Upper lobe of left lung (tissue), 6 donors: ENCODE measurements around the gene CYP46A1. TPM values are rescaled to one million over a fixed set of nuclear protein-coding genes. Genes with fewer than 3 reads are reported as not detected.

Experiments
- ATAC-seq, 2 donors: fragments of 200-7000 bp; cut with Tn5 transposase; one replicate each; pipeline ENCODE4 v1.9.1; 2022; ENCODE audit warnings: mild to moderate bottlenecking in 2 of 2, moderate library complexity in 2 of 2; ENCODE audit not compliant: low FRiP score in 2 of 2
- DNase-seq, 2 donors: peaks; one replicate each; pipeline ENCODE4 v3.0.0-alpha.2; 2019 to 2020
- H3K27ac ChIP-seq, 4 donors: fragments of 200-600 bp; sonication (generic); one replicate each; pipeline ENCODE4 v1.5.1; 2016 to 2019
- H3K27me3 ChIP-seq, 4 donors: fragments of 200-600 bp; sonication (generic); one replicate each; pipeline ENCODE4 v1.5.1; 2017 to 2019
- H3K36me3 ChIP-seq, 4 donors: fragments of 200-600 bp; sonication (generic); one replicate each; pipeline ENCODE4 v1.5.1; 2016 to 2019
- H3K4me1 ChIP-seq, 4 donors: fragments of 200-600 bp; sonication (generic); one replicate each; pipeline ENCODE4 v1.5.1; 2018 to 2019
- H3K4me3 ChIP-seq, 4 donors: fragments of 200-600 bp; sonication (generic); one replicate each; pipeline ENCODE4 v1.5.1; 2017 to 2019; ENCODE audit warnings: mild to moderate bottlenecking in 2 of 4, moderate library complexity in 1 of 4
- H3K9me3 ChIP-seq, 4 donors: fragments of 200-600 bp; sonication (generic); one replicate each; pipeline ENCODE4 v1.5.1; 2018 to 2019
- EP300 ChIP-seq, 4 donors: sonication (generic); formaldehyde crosslinking; IDR thresholded peaks; one replicate each; pipeline ENCODE4 v1.5.1; 2017; ENCODE audit warnings: antibody characterized with exemption in 4 of 4, control low read depth in 2 of 4
- POLR2A ChIP-seq, 4 donors: fragments of 450-650 bp; IDR thresholded peaks; one replicate each; pipeline ENCODE4 v1.5.1; 2016 to 2017; ENCODE audit warnings: antibody characterized with exemption in 4 of 4, mild to moderate bottlenecking in 2 of 4
- POLR2AphosphoS5 ChIP-seq, 2 donors: sonication (generic); formaldehyde crosslinking; IDR thresholded peaks; one replicate each; pipeline ENCODE4 v1.5.1; 2017; ENCODE audit warnings: antibody characterized with exemption in 2 of 2
- WGBS, 2 donors: methylation state at CpG; one replicate each; pipeline ENCODE4 v1.1.5; 2017 to 2018; 5-methylcytosine and 5-hydroxymethylcytosine counted together
- total RNA-seq, 6 donors: library from RNA; depleted of rRNA in 4 of 6; stranded (reverse); fragments of >200 nt in 4 of 6; gene quantifications; one replicate each; pipeline versions ENCODE4 v1.1.0 to v1.2.1, GENCODE V29; 2016 to 2021
- TF ChIP-seq, protein P1 (sequence below), 6 experiments: fragments of 450-650 bp in 4 of 6; fragments of 200-600 bp in 2 of 6; sonication (generic) in 2 of 6; IDR thresholded peaks; one replicate each; pipeline ENCODE4 v1.5.1; 2016 to 2019; ENCODE audit warnings: antibody characterized with exemption in 6 of 6
- donor health status: DM: no; HTN: no; CAD: no; lungs with moderate emphysema.
- donor health status: DM: no; HTN: yes; CAD: no; lungs with severe emphysema.

Gene CYP46A1
- total RNA-seq, 6 donors from 2014 or later = 0.15 to 12.6 (median 1.2) TPM

DNA sequence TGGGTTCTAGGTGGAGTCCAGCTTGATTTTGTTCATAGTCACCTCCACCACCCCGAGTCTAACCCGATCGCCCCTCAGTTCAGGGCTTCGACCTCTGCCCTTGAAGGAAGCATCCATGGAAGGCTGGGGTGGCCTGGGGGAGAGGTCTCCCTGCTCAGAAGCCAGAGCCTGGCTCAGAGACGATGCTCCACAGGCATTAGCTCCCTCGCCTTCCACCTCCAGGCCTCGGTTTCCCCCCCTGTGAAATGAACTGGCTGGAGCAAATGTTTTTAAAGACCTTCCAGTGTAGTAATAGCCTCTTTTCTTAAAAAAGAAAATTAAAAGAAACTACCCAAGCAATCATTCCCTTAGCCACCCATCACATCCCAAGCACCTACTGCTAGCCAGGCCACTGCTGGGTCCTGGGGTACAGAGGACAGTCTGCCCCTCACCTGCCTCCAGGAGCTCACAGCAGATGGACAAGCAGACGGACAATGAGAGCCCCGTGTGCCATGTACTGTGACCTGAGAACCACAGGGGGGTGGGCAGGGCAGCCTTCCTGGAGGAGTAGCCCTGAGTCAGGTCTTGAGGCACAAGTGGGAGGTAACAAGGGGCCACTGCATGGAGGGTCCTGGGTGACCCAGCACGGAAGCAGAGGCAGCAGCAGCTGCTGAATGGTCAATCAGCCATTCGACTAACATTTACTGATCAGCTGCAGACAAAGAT, 66.8 kb downstream of the CYP46A1 start:
- Histone ChIP-seq H3K9me3 (no peaks in the 10 kb centered on the region), H3K4me3 (no peak overlapping the region), H3K4me1 (peaks cover 48 to 84% (median 70%) of the 10 kb centered on the region in 4 donors), H3K27ac (peak overlapping the region; percentile 58 to 80 (median 72)), H3K36me3 (no peaks in the 10 kb centered on the region), H3K27me3 (no peaks in the 10 kb centered on the region)
- no peak for TF ChIP-seq POLR2AphosphoS5 (IDR thresholded peaks at IDR 0.05)
- no peak for TF ChIP-seq EP300 (IDR thresholded peaks at IDR 0.05)
- DNase-seq (no peak), ATAC-seq (no peak)
- WGBS, 2 donors = 87 to 88% methylated on average over 8 to 11 of the region's 11 CpGs

DNA sequence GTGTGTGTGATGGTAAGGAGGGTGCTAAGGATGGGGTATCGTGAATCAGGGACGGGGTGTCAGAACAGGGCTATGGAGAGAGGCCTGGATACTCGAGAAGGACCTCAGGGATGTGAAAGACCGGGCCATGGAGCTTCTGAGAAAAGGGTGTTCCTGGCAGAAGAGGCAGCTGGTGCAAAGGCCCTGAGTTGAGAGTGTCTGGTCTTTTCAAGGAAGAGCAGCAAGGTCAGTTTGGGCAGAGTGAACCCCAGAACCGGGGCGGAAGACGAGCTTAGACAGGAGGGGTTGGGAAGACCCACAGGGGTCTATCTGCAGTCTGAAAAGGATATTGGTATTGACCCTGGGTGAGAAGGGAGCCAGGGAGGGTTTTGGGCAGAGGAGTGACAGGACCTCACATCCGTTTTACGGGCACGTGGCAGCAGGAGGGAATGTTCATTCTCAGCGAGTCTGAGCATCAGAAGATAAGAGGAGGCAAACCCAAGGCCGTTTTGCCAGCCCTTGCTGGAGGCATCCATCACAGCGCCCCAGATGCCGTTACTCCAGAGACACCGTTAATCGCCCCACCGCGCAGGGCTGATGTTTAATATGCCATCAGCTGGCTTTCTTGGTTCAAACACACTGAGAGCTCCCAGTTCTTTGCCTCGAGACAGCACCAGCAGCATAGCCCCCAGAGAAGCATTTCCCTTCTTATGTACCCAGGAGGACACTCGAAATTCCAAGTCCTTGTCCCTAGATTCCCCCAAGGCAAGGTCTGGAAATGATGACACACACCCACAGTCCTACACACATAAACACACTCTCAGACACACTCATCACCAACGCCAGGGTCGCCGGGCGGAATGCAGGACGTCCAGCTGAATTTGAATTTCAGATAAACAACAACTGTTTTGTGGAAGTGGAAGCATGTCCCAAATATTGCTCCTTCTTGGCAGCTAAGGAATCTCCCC, 67.7 kb downstream of the CYP46A1 start:
- peak overlapping the region; percentile 58 to 80 (median 72) for H3K27ac ChIP-seq
- ATAC-seq (no peak), DNase-seq (no peak)
- no peaks in the 10 kb centered on the region for H3K36me3 ChIP-seq
- TF ChIP-seq POLR2AphosphoS5 (IDR thresholded peaks at IDR 0.05) = peak in 1 of 2 donors; percentile 54
- TF ChIP-seq, protein P1, sequence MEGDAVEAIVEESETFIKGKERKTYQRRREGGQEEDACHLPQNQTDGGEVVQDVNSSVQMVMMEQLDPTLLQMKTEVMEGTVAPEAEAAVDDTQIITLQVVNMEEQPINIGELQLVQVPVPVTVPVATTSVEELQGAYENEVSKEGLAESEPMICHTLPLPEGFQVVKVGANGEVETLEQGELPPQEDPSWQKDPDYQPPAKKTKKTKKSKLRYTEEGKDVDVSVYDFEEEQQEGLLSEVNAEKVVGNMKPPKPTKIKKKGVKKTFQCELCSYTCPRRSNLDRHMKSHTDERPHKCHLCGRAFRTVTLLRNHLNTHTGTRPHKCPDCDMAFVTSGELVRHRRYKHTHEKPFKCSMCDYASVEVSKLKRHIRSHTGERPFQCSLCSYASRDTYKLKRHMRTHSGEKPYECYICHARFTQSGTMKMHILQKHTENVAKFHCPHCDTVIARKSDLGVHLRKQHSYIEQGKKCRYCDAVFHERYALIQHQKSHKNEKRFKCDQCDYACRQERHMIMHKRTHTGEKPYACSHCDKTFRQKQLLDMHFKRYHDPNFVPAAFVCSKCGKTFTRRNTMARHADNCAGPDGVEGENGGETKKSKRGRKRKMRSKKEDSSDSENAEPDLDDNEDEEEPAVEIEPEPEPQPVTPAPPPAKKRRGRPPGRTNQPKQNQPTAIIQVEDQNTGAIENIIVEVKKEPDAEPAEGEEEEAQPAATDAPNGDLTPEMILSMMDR (IDR thresholded peaks at IDR 0.05) = no peak
- WGBS, 2 donors = 47 to 61% methylated on average over 17 to 25 of the region's 25 CpGs
- H3K27me3 ChIP-seq = no peaks in the 10 kb centered on the region
- H3K4me1 ChIP-seq = peaks cover 45 to 85% (median 66%) of the 10 kb centered on the region in 4 donors
- no peak overlapping the region for H3K4me3 ChIP-seq
- H3K9me3 ChIP-seq = no peaks in the 10 kb centered on the region

DNA sequence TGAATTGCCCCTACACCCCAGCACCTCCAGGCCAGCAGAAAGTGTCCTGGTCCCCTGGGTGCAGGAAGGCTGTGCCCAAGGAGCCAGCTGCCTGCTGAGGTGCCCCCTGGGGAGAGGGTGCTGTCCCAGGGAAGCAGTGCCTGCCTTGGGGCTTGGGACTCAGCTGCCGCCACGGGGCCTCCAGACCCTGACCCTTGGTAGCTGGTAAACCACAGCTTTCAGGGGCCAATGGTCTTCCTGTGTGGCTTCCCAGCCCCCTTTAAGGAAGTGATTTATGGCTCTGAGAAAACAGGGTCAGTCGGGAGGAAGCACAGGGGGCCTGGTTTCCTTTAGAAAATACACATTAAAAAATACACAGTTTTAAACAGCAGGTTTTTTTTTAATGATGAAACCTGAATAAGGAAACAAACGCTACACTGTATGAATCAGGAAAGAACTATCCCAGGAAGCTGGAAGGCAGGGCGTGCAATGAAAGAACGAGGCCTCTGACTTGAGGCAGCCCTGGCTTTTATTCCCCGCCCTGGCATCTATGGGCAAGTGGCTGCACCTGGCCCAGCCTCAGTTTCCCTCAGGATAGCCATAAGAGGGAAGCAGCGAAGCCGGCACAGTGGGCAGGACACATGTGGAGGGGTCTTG, 68.5 kb downstream of the CYP46A1 start:
- 31 to 40% methylated on average over 7 to 9 of the region's 9 CpGs for WGBS, 2 donors
- Histone ChIP-seq H3K4me1 (peaks cover 38 to 78% (median 59%) of the 10 kb centered on the region in 4 donors), H3K27me3 (no peaks in the 10 kb centered on the region), H3K27ac (peak overlapping the region; percentile 58 to 80 (median 72)), H3K9me3 (no peaks in the 10 kb centered on the region), H3K36me3 (no peaks in the 10 kb centered on the region), H3K4me3 (no peak overlapping the region)
- ATAC-seq = no peak
- TF ChIP-seq, protein P1 (IDR thresholded peaks at IDR 0.05) = no peak
- TF ChIP-seq POLR2A (IDR thresholded peaks at IDR 0.05) (no peak), POLR2AphosphoS5 (IDR thresholded peaks at IDR 0.05) (no peak), EP300 (IDR thresholded peaks at IDR 0.05) (no peak)
- peak in 1 of 2 donors; percentile 54 for DNase-seq

DNA sequence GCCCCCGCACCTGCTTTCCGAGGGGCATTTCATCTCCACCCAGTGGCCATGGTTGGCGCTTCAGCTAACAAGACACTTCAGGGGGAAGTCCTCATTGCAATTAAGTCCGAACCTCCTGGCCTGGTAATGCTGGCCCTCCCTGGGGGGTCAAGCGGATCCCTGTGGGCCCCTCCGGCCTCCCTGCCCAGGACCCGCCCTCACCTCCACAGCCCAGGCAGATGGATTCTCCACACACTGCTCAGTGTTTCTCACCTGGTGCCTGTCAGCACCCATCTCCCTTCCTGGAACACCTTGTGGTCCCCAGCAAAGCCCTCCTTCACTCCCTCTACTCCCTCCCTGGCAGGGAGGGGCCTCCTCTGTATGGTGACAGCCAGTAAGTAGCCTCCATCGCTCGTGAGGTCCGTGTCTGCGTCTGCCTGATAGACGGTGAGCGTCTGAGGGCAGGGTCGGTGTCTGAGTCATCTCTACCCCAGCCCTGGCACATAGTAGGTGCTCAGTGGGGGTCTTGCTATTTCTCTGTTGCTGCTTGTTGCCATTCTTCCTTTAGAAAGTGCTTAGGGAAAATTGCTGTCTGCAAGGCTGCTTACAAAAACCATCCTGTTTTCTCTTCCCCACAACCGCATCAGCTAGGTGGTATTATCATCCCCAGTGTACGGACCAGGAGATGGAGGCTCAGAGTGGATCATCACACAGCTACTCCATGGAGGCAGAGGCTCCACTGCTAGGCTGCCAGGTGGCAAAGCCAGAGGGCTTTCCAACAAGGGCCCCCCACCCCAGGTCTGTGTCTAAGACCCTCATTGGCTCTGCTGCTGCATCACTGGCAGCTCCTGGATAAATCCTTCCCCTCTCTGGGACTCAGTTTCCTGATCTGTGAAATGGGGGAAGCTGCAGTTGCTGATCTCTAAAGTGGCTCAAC, 69.4 kb downstream of the CYP46A1 start:
- H3K9me3 ChIP-seq = no peaks in the 10 kb centered on the region
- whole genome bisulfite sequencing, 2 donors = 54 to 69% methylated on average over 11 to 15 of the region's 16 CpGs
- DNase-seq = no peak
- peak overlapping the region; percentile 53 to 75 (median 65) for H3K27ac ChIP-seq
- H3K4me3 ChIP-seq = no peak overlapping the region
- no peaks in the 10 kb centered on the region for H3K36me3 ChIP-seq
- TF ChIP-seq POLR2A (IDR thresholded peaks at IDR 0.05) = no peak
- no peak for TF ChIP-seq POLR2AphosphoS5 (IDR thresholded peaks at IDR 0.05)
- TF ChIP-seq, protein P1 (IDR thresholded peaks at IDR 0.05) = no peak
- no peak for TF ChIP-seq EP300 (IDR thresholded peaks at IDR 0.05)
- no peaks in the 10 kb centered on the region for H3K27me3 ChIP-seq
- no peak for ATAC-seq
- H3K4me1 ChIP-seq = peaks cover 35 to 72% (median 56%) of the 10 kb centered on the region in 4 donors
